Activated naive CD8-positive, alpha-beta T cell treated with anti-CD3 and anti-CD28 coated beads for 36 hours (primary cell): ENCODE results near the gene CCNG1. TPM values are rescaled to one million over a fixed set of nuclear protein-coding genes. Genes with fewer than 3 reads are reported as not detected.
"Not testable (repeated sequence)": the region's sequence is repeated elsewhere in the genome, so short reads cannot be mapped to it uniquely, and the experiment has no call there.

Source experiments
- DNase-seq: peaks from one replicate; pipeline ENCODE4 v3.0.0; 2021
- H3K27ac Mint-ChIP-seq: one replicate; pipeline ENCODE4 v1.8.0; 2022; ENCODE audit warnings: mild to moderate bottlenecking, moderate library complexity, mixed read lengths
- H3K27me3 Mint-ChIP-seq: one replicate; pipeline ENCODE4 v1.8.0; 2022; ENCODE audit warnings: mild to moderate bottlenecking, mixed read lengths
- H3K36me3 Mint-ChIP-seq: one replicate; pipeline ENCODE4 v1.8.0; 2021; ENCODE audit warnings: mild to moderate bottlenecking, mixed read lengths
- H3K4me1 Mint-ChIP-seq: one replicate; pipeline ENCODE4 v1.8.0; 2021; ENCODE audit warnings: mixed read lengths
- H3K4me3 Mint-ChIP-seq: one replicate; pipeline ENCODE4 v1.8.0; 2022; ENCODE audit warnings: mild to moderate bottlenecking, moderate library complexity, mixed read lengths
- H3K9me3 Mint-ChIP-seq: one replicate; pipeline ENCODE4 v1.8.0; 2022; ENCODE audit warnings: mixed read lengths
- total RNA-seq, 2 experiments: library from RNA; stranded (reverse); gene quantifications; one replicate each; pipeline ENCODE4 v1.2.3, GENCODE V29; 2021

The CCNG1 gene, protein sequence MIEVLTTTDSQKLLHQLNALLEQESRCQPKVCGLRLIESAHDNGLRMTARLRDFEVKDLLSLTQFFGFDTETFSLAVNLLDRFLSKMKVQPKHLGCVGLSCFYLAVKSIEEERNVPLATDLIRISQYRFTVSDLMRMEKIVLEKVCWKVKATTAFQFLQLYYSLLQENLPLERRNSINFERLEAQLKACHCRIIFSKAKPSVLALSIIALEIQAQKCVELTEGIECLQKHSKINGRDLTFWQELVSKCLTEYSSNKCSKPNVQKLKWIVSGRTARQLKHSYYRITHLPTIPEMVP
- 10 to 100 TPM; 77.3 to 88.9 TPM for total RNA-seq

GRCh38 chr5:163437309-163438182 is at the start of gene CCNG1:
Gene CCNG1 (plus strand): TSS chr5:163437595. CDS start chr5:163439257, 1,662 bp downstream.
- Mint-ChIP-seq H3K36me3 (peaks cover 24% of the 10 kb centered on the region), H3K27me3 (no peaks in the 10 kb centered on the region), H3K27ac (peak within 1 kb of the TSS; percentile 85)

DNA sequence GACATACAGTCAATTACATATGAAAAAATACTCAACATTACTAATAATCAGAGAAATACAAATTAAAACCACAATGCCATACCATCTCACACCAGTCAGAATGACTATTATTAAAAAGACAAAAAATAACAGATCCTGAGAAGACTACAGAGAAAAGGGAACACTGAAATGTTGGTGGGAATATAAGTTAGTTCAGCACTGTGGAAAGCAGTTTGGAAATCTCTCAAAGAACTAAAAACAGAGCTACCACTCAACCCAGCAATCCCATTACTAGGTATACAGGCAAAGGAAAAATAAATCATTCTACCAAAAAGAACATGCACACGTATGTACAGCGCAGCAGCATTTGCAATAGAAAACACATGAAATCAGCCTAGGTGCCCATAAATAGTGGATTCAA is 41.6 kb upstream of the CCNG1 start:
- Mint-ChIP-seq H3K9me3 (no peaks in the 10 kb centered on the region), H3K36me3 (peaks cover 2% of the 10 kb centered on the region), H3K4me1 (no peaks in the 10 kb centered on the region), H3K4me3 (no peak overlapping the region), H3K27ac (no peak overlapping the region), H3K27me3 (peaks cover 27% of the 10 kb centered on the region)
- DNase-seq: no peak

More at GRCh38 chr5:163437309-163438182, at the start of gene CCNG1:
- peak within 1 kb of the TSS; percentile 87 for H3K4me3 Mint-ChIP-seq
- DNase-seq: peak; percentile 88
- H3K4me1 Mint-ChIP-seq: peaks cover 46% of the 10 kb centered on the region
- no peaks in the 10 kb centered on the region for H3K9me3 Mint-ChIP-seq

- not testable (repeated sequence) for DNase-seq, H3K4me3 Mint-ChIP-seq, H3K27ac Mint-ChIP-seq, H3K4me1 Mint-ChIP-seq, H3K9me3 Mint-ChIP-seq, H3K36me3 Mint-ChIP-seq
- peaks cover 18% of the 10 kb centered on the region for H3K27me3 Mint-ChIP-seq
These were observed 40.5 kb upstream of the CCNG1 start for GRCh38 chr5:163396818-163397340.

DNA sequence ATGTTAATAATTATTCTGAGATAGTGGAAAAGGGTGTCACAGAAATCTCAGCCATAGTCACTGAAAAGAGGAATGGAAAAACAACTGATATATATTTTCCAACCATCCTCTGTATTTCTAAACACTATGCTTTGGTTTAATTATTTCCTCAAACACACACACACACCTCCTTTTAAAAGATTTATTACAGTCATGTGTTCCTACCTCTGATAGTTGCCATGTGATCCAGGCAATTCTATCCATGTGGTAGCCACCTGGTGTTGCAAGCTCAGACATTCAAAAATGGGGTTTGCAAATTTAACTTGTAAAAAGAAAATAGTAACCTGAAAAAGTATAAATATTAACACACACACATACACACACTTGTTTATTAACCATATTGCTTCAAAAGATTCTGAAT is 40.0 kb upstream of the CCNG1 start:
- no peak overlapping the region for H3K4me3 Mint-ChIP-seq
- H3K27ac Mint-ChIP-seq: no peak overlapping the region
- no peaks in the 10 kb centered on the region for H3K4me1 Mint-ChIP-seq
- peaks cover 15% of the 10 kb centered on the region for H3K27me3 Mint-ChIP-seq
- DNase-seq: no peak
- no peaks in the 10 kb centered on the region for H3K36me3 Mint-ChIP-seq
- H3K9me3 Mint-ChIP-seq: no peaks in the 10 kb centered on the region

- Mint-ChIP-seq H3K27me3 (peaks cover 3% of the 10 kb centered on the region), H3K27ac (no peak overlapping the region), H3K4me1 (no peaks in the 10 kb centered on the region), H3K36me3 (no peaks in the 10 kb centered on the region), H3K9me3 (no peaks in the 10 kb centered on the region), H3K4me3 (no peak overlapping the region)
- DNase-seq: no peak
These were observed 37.5 kb upstream of the CCNG1 start for GRCh38 chr5:163399923-163400322.

DNA sequence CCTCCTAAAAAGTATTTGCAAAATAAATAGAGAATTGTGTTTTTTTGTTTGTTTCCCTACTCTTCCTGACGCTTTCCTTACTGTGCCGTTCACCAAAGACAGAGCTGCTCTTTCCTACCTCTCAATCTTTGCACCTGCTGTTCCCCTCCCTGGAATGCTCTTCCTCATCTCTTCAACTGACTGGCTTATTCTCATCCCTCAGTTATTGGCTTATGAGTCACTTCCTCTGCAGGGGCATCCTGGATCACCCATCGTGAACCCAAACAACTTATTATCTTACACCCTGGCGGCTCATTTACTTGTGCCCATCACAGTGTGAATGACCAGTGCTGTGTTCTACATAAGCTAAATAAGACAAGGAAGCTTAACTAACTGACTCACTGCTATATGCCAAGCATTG is 36.1 kb upstream of the CCNG1 start:
- no peak for DNase-seq
- Mint-ChIP-seq H3K9me3 (no peaks in the 10 kb centered on the region), H3K4me3 (no peak overlapping the region), H3K27ac (no peak overlapping the region), H3K4me1 (no peaks in the 10 kb centered on the region), H3K36me3 (no peaks in the 10 kb centered on the region), H3K27me3 (peaks cover 3% of the 10 kb centered on the region)

GRCh38 chr5:163402007-163402406 is 35.4 kb upstream of the CCNG1 start:
- Mint-ChIP-seq H3K27ac (no peak overlapping the region), H3K9me3 (no peaks in the 10 kb centered on the region), H3K36me3 (no peaks in the 10 kb centered on the region), H3K4me3 (no peak overlapping the region), H3K27me3 (peaks cover 3% of the 10 kb centered on the region), H3K4me1 (no peaks in the 10 kb centered on the region)
- no peak for DNase-seq

- no peaks in the 10 kb centered on the region for H3K36me3 Mint-ChIP-seq
These were observed 32.8 kb upstream of the CCNG1 start for GRCh38 chr5:163404364-163405173.

GRCh38 chr5:163407034-163407655 is 30.2 kb upstream of the CCNG1 start:
- no peaks in the 10 kb centered on the region for H3K36me3 Mint-ChIP-seq
- no peak overlapping the region for H3K27ac Mint-ChIP-seq
- H3K4me1 Mint-ChIP-seq: peaks cover 5% of the 10 kb centered on the region
- DNase-seq: no peak
- no peaks in the 10 kb centered on the region for H3K9me3 Mint-ChIP-seq
- H3K4me3 Mint-ChIP-seq: no peak overlapping the region
- H3K27me3 Mint-ChIP-seq: no peaks in the 10 kb centered on the region

More at GRCh38 chr5:163404364-163405173, 32.8 kb upstream of the CCNG1 start:
- peaks cover 3% of the 10 kb centered on the region for H3K27me3 Mint-ChIP-seq
- DNase-seq: no peak
- no peak overlapping the region for H3K4me3 Mint-ChIP-seq
- no peaks in the 10 kb centered on the region for H3K9me3 Mint-ChIP-seq
- no peak overlapping the region for H3K27ac Mint-ChIP-seq
- peaks cover 5% of the 10 kb centered on the region for H3K4me1 Mint-ChIP-seq

- Mint-ChIP-seq H3K9me3 (no peaks in the 10 kb centered on the region), H3K4me1 (peaks cover 5% of the 10 kb centered on the region), H3K27me3 (peaks cover under 1% of the 10 kb centered on the region), H3K27ac (no peak overlapping the region), H3K4me3 (no peak overlapping the region), H3K36me3 (no peaks in the 10 kb centered on the region)
- peak; percentile 38 for DNase-seq
These were observed 29.0 kb upstream of the CCNG1 start for GRCh38 chr5:163408311-163408923.

DNA sequence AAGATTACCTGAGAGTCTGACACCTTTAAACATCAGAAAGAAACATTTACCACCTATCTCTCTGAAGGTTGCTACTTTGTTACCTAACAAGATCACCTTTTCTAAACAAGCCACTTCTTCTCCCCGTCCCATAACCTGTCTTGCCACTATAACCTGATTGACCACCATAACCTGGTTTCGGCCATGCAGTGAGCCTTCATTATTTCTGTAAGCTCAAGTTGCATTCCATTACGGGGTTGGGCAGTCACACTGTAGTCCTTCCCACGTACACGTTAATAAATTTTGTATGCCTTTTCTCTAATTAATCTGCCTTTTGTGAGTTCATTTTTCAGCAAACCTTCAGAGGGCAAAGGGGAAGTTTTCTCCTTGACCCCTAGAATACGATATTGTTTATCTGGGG is 28.0 kb upstream of the CCNG1 start:
- peaks cover 5% of the 10 kb centered on the region for H3K4me1 Mint-ChIP-seq
- H3K9me3 Mint-ChIP-seq: no peaks in the 10 kb centered on the region
- DNase-seq: no peak
- H3K4me3 Mint-ChIP-seq: no peak overlapping the region
- peaks cover 10% of the 10 kb centered on the region for H3K27me3 Mint-ChIP-seq
- H3K27ac Mint-ChIP-seq: no peak overlapping the region
- no peaks in the 10 kb centered on the region for H3K36me3 Mint-ChIP-seq

DNA sequence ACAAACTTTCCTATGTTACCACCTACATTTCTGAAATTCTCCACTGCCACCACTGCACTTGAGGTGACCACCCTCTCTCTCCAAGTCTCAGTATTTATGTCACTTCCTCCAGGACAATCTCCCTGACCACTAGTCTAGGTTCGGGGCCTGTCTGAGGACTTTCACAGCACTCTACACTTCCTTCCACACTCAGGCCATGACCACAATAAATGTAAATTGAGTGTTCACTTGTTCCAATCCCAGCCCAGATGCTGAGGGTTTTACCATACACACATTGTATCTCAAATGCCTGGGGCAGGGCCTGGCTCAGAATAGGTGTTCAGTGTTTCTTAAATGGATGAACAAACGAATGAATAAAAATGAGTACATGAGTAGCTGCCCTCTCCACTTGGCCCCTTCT is 26.9 kb upstream of the CCNG1 start:
- no peak overlapping the region for H3K4me3 Mint-ChIP-seq
- no peak for DNase-seq
- no peak overlapping the region for H3K27ac Mint-ChIP-seq
- peaks cover 21% of the 10 kb centered on the region for H3K27me3 Mint-ChIP-seq
- peaks cover 5% of the 10 kb centered on the region for H3K4me1 Mint-ChIP-seq
- no peaks in the 10 kb centered on the region for H3K36me3 Mint-ChIP-seq
- no peaks in the 10 kb centered on the region for H3K9me3 Mint-ChIP-seq

GRCh38 chr5:163415673-163416072 is 21.7 kb upstream of the CCNG1 start:
- H3K36me3 Mint-ChIP-seq, H3K27ac Mint-ChIP-seq, H3K9me3 Mint-ChIP-seq, H3K4me3 Mint-ChIP-seq, DNase-seq, H3K4me1 Mint-ChIP-seq: not testable (repeated sequence)
- H3K27me3 Mint-ChIP-seq: peaks cover 31% of the 10 kb centered on the region

- H3K27me3 Mint-ChIP-seq: peaks cover 8% of the 10 kb centered on the region
- H3K36me3 Mint-ChIP-seq: no peaks in the 10 kb centered on the region
- no peak overlapping the region for H3K27ac Mint-ChIP-seq
- peaks cover 6% of the 10 kb centered on the region for H3K4me1 Mint-ChIP-seq
- no peaks in the 10 kb centered on the region for H3K9me3 Mint-ChIP-seq
- no peak for DNase-seq
- no peak overlapping the region for H3K4me3 Mint-ChIP-seq
These were observed 12.6 kb upstream of the CCNG1 start for GRCh38 chr5:163424836-163425235.
